Activated CD8-positive, alpha-beta memory T cell treated with anti-CD3 and anti-CD28 coated beads, Interleukin-2, amount 50 U/mL, for 4 hours (primary cell): ENCODE data around the gene FXR2.

Source experiments
- DNase-seq: peaks from one replicate; pipeline ENCODE4 v3.0.0-alpha.2; 2020

The FXR2 gene

DNA sequence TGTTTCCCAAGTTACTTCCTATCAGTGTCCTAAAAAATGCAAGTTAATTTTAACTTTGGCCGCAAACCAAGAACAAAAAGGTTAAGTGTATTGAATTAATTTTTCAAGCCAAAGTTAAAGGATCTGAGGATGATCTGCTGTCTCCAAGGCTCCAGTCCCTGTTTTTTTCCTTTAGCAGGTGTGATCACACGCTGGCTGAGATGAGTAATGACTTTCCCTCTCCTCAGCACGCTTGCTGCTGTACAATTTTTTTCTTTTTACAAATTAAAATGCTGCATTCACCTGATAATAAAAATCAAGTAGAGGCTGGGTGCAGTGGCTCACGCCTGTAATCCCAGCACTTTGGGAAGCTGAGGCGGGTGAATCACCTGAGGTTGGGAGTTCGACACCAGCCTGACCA, 69.8 kb downstream of the FXR2 start:
- no peak for DNase-seq
